PFSK-1 (cell line): ENCODE data around the gene CFHR1.

Source experiments
- REST ChIP-seq, 2 experiments: IDR thresholded peaks; 2 replicates each; pipeline versions ENCODE4 v1.6.1 to v1.8.0; 2011 to 2012; ENCODE audit warnings: low read depth in 2 of 2, low read length in 2 of 2, control low read depth in 1 of 2, inconsistent platforms in 1 of 2, mild to moderate bottlenecking in 1 of 2, moderate library complexity in 1 of 2; ENCODE audit not compliant: insufficient read depth in 1 of 2
- SIN3A ChIP-seq: IDR thresholded peaks from 2 replicates; pipeline ENCODE4 v1.6.1; 2012; ENCODE audit warnings: mild to moderate bottlenecking, low read length, moderate library complexity, borderline replicate concordance; ENCODE audit not compliant: insufficient read depth

- TF ChIP-seq SIN3A = no peak
- no peak for TF ChIP-seq REST (IDR thresholded peaks at IDR 0.05; ENCODE audit: insufficient read depth in 1 of 2, low read depth in 2 of 2, low read length in 2 of 2)
Measured at GRCh38 chr1:196797891-196798290, 21.6 kb upstream of the CFHR1 start.
